Measurements from ENCODE around the gene RAI14.

Gene RAI14

DNA sequence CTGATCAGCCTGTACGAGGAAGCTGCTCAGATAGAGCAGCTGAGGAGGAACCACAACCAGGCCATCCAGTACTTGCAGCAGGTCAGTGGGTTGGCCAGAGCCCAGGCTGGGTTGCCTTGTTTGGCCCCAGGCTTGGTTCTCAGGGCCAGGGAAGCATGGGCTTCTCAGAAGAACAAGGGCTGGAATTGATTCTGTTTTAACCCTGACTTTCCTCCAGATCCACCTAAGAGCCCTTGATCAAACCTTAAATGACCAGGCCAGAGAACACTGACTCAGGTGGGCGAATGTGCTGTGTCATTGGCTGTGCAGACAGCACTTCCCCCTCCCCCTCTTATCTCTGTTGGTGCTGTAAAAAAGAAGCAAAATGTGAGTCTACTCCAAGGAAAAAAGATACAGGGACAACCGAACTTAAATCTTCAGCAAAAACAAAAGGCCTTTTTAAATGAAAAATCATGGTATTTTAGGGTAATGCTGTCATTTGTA is 210.9 kb downstream of the RAI14 start:
- DNase-seq: no peak

DNA sequence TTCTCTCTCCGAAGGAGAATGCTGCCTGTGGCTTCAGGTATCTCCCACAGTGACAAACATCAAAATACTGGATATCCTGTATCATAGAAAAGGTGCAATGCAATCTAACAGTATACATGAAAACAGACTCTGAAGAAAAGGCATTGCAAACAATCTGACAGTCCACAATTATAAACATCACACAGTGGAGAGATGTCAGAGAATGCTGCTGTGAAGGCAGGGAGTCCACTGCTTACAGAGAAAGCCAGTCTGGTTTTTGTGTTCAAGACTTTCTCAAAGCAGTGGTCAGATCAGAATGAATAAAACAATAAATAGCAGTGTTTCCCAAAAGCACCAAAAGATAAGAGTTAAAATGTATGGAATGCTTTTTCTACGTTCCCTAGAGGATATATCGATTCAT is 211.5 kb downstream of the RAI14 start:
- no peak for DNase-seq

DNA sequence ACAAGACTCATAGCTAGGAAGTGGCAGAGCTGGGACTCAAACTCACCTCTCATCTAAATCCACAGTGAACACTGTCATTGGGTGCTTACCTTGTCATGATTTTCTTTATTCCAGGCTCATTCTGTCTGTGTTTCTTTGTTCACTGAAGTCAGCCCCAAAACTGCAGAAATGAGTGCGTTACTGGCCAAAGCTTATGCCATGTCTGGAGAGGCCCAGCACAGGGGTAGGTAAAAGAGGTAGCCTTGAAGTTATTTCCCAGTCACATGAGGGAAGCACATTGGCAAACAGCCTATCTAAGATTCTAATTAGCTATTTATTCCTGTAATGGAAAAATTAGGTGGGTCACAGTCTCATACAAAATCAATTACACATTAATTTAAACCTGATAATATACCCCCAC is 212.7 kb downstream of the RAI14 start:
- no peak for DNase-seq

DNA sequence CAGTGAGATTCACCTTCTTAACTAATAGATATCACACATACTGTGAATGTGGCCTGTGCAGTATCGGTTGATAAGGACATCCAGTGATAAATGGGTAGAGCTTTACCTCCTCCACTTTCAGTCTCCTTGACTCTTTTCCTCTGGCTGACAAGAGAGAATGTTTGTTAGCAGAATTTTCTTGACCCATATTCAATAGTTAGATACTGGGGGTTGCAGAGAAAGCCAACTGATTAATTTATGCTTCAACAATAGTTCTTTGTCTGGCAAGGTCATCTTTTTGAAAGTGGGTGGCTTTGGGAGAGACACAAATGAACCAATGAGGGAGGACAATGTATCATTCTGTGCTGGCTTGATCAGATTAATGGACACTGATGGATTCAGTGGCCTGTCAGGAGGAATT is 213.1 kb downstream of the RAI14 start:
- no peak for DNase-seq

DNA sequence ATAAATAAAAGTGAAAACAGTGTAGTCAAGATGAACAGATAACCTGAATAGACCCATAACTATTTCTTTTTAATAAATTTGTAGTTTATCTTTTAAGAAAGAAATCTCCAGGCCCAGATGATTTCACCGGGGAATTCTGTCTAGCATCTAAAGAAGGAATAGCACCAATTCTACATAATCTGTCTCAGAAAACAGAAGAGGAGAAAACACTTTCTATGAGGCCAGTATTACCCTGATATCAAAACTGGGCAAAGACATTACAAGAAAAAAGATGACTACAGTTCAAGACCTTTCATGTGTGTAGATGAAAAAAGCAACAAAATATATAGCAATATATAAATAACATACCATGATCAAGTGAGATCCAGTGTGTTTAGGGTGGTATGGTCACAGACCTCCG is 214.3 kb downstream of the RAI14 start:
- no peak for DNase-seq

DNA sequence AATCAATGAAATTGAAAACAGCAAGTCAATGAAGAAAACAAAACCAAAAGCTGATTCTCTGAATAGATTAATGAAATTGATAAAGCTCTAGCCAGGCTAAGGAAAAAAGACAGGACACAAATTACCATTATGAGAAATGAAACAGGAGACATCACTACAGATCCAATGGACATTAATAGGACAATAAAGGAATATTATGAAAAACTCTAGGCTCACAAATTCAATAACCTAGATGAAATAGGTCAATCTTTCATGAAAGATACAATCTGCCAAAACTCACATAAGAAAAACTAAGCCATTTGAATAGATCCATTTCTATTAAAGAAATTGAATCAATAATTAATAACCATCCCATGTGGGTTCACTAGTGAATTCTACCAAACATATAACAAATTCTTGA is 220.1 kb downstream of the RAI14 start:
- no peak for DNase-seq

DNA sequence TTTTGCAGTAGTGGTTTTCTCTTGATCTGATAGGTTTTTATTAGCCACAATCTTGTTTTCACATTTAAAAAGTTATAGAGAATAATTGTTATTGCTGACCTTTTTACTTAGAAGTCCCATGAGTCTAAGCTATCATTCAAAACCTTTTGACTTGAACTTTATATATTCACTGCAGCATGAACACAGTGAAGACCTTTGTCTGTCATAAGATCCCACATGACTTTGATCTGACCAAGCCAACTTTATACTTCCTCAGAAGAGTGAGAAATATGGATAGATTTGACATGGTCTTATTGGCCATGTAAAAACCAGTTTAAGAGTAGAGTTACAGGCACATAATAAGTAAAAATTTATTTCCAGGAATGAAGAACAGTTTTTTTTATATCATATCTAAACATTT is 225.1 kb downstream of the RAI14 start:
- no peak for DNase-seq

Data from GF-D8 (cell line).